ENCODE results near the gene FSHR.

FSHR gene

GRCh38 chr2:49041061-49041460 lies 113.3 kb downstream of the FSHR start:
- FAIRE-seq, result no peak
- TF ChIP-seq, protein P1, sequence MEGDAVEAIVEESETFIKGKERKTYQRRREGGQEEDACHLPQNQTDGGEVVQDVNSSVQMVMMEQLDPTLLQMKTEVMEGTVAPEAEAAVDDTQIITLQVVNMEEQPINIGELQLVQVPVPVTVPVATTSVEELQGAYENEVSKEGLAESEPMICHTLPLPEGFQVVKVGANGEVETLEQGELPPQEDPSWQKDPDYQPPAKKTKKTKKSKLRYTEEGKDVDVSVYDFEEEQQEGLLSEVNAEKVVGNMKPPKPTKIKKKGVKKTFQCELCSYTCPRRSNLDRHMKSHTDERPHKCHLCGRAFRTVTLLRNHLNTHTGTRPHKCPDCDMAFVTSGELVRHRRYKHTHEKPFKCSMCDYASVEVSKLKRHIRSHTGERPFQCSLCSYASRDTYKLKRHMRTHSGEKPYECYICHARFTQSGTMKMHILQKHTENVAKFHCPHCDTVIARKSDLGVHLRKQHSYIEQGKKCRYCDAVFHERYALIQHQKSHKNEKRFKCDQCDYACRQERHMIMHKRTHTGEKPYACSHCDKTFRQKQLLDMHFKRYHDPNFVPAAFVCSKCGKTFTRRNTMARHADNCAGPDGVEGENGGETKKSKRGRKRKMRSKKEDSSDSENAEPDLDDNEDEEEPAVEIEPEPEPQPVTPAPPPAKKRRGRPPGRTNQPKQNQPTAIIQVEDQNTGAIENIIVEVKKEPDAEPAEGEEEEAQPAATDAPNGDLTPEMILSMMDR (IDR thresholded peaks at IDR 0.05; ENCODE audit: insufficient read depth, missing control alignments), result no peak
- no peak for DNase-seq (ENCODE audit: insufficient read length, low spot score)

DNA sequence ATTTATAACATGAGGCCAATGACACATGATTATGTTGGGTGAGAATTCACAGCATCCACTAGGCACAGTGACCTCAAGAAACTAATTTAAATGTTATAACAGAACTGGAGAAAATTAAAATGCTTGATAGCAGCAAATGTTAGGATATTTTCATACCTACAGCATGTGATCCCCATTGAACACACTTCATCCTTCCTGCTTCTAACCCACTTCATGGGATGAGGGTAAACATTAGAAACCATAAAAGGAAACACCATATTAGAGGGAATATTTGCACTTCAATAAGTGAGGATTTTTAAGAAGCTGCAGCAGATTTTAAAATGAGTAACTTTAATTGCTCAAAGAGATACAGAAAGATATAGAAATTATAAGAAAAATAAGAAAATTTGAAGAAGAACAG lies 117.1 kb downstream of the FSHR start:
- TF ChIP-seq, protein P1 (IDR thresholded peaks at IDR 0.05; ENCODE audit: insufficient read depth, missing control alignments), result no peak
- DNase-seq (ENCODE audit: insufficient read length, low spot score), result no peak

GRCh38 chr2:49035481-49035880 lies 118.8 kb downstream of the FSHR start:
- TF ChIP-seq, protein P1 (IDR thresholded peaks at IDR 0.05; ENCODE audit: insufficient read depth, missing control alignments), result no peak
- FAIRE-seq, result no peak
- DNase-seq (ENCODE audit: insufficient read length, low spot score), result no peak

More for the DNA sequence above, 117.1 kb downstream of the FSHR start:
- FAIRE-seq, result peak; percentile 25

- TF ChIP-seq, protein P1 (IDR thresholded peaks at IDR 0.05; ENCODE audit: insufficient read depth, missing control alignments), result no peak
- FAIRE-seq (no peak), DNase-seq (ENCODE audit: insufficient read length, low spot score) (no peak)
These were observed 120.7 kb downstream of the FSHR start for GRCh38 chr2:49033394-49034185.

DNA sequence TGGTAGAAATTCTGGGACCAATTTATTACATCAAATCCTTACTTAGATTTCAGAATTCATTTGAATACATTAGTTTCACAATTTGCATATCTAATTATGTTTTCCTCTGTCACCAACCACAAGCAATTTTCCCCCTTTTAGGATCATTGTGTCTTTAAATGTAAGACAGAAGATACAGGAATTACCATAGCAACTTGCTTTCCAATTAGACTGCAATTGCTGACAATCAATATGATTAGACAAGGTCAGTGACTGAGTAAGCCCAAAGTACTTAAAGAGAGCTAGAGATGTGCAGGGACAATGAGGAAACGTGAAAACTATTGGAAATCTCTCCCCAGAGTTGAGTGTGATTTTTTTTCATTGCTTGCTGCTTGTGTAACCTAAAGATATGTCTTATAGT lies 121.4 kb downstream of the FSHR start:
- TF ChIP-seq, protein P1 (IDR thresholded peaks at IDR 0.05; ENCODE audit: insufficient read depth, missing control alignments), result no peak
- DNase-seq (ENCODE audit: insufficient read length, low spot score) (no peak), FAIRE-seq (no peak)

DNA sequence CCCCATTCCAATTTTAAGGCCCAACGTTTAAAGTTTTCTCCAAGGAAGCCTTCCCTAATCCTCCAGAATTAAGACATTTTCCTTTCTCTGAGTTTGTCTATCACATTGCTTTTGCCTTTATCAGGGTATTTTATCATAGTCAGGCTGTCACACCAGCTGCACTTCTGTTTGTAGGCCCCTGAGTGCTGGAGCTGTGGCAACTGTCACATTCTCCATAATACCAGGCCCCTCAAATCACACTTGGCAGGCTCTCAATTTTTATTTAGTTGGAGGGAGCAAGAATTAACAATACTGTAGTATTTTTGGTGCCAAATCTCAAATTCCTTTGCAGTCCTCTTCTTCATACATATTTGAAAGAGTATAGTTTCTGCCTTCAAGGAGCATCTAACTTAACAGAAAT lies 122.2 kb downstream of the FSHR start:
- DNase-seq (ENCODE audit: insufficient read length, low spot score), result no peak
- TF ChIP-seq, protein P1 (IDR thresholded peaks at IDR 0.05; ENCODE audit: insufficient read depth, missing control alignments), result no peak
- FAIRE-seq, result no peak

DNA sequence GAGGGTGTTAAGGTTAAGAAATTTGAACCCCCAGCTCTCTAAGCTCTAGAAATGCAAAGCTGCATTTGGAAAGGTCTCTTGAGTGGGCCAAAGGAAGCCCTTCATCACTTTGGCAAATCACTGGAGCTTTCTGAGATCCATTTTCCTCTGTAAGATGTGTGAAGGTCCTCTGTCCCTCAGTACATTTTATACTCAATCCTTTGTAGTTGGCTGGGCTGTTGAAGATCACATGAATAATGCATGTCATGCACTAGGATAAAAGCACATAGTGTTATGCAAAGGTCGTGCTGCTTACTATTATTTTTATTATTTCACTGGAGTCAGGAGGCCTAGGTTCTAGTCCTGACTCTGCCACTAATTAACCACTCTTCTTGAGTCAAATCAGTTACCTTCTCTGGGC lies 124.9 kb downstream of the FSHR start:
- no peak for FAIRE-seq

More for the DNA sequence above, 124.9 kb downstream of the FSHR start:
- TF ChIP-seq, protein P1 (IDR thresholded peaks at IDR 0.05; ENCODE audit: insufficient read depth, missing control alignments), result no peak
- no peak for DNase-seq (ENCODE audit: insufficient read length, low spot score)

All from D721Med (cell line).